SK-N-SH (cell line): ENCODE data around the gene EXOG. TPM values are rescaled to one million over a fixed set of nuclear protein-coding genes. Genes with fewer than 3 reads are reported as not detected.

Experiments
- CTCF ChIA-PET: fragments of 300-600, 350-600 bp; formaldehyde crosslinking; extraction: SDS; loops from one replicate; lab custom pipeline; 2021; lab: Yijun Ruan, JAX
- POLR2A ChIA-PET: fragments of 350-600 bp; sonication (Branson Sonifier 250); formaldehyde crosslinking; extraction: SDS; loops from one replicate; lab custom pipeline; 2020; ENCODE audit warnings: antibody characterized with exemption, inconsistent platforms; lab: Yijun Ruan, JAX
- DNase-seq: peaks from one replicate; pipeline ENCODE4 v3.0.0; 2012
- H2AFZ ChIP-seq: fragments of 200-600 bp; sonication (generic); 2 replicates; pipeline ENCODE4 v1.8.1; 2016; ENCODE audit warnings: antibody characterized with exemption, mild to moderate bottlenecking, low read depth
- H3F3A ChIP-seq: fragments of 200-600 bp; sonication (generic); replicated peaks from 2 replicates; pipeline ENCODE3; 2016; ENCODE audit warnings: antibody characterized with exemption, mild to moderate bottlenecking; ENCODE audit not compliant: insufficient read depth
- H3K27ac ChIP-seq, 2 experiments: fragments of 200-500 bp in 1 of 2; fragments of 200-600 bp in 1 of 2; sonication (Bioruptor generic) in 1 of 2; sonication (generic), shearing (Covaris generic) in 1 of 2; 2 replicates each; pipeline versions ENCODE4 v1.5.1 to v1.6.1; 2014 to 2016; ENCODE audit warnings: low read depth in 2 of 2, inconsistent platforms in 1 of 2, low read length in 1 of 2, mild to moderate bottlenecking in 1 of 2, mixed read lengths in 1 of 2
- H3K27me3 ChIP-seq: fragments of 200-600 bp; sonication (generic), shearing (Covaris generic); 2 replicates; pipeline ENCODE4 v1.6.1; 2016; ENCODE audit warnings: mixed run types; ENCODE audit not compliant: insufficient read depth
- H3K36me3 ChIP-seq, 2 experiments: fragments of 200-500 bp in 1 of 2; fragments of 200-600 bp in 1 of 2; sonication (Bioruptor generic) in 1 of 2; sonication (generic) in 1 of 2; replicated peaks in 1 of 2; 2 replicates each; pipeline versions ENCODE3 to v1.5.1; 2014 to 2016; ENCODE audit warnings: low read length in 1 of 2, mild to moderate bottlenecking in 1 of 2; ENCODE audit not compliant: insufficient read depth in 2 of 2, control insufficient read depth in 1 of 2
- H3K4me1 ChIP-seq, 2 experiments: fragments of 200-500 bp in 1 of 2; fragments of 200-600 bp in 1 of 2; sonication (Bioruptor generic) in 1 of 2; sonication (generic), shearing (Covaris generic) in 1 of 2; 2 replicates each; pipeline versions ENCODE4 v1.5.1 to v1.6.1; 2014 to 2016; ENCODE audit warnings: low read depth in 1 of 2, low read length in 1 of 2, mixed run types in 1 of 2; ENCODE audit not compliant: insufficient read depth in 2 of 2, control insufficient read depth in 1 of 2
- H3K4me2 ChIP-seq: fragments of 200-600 bp; sonication (generic), shearing (Covaris generic); 2 replicates; pipeline ENCODE4 v1.6.1; 2017; ENCODE audit warnings: mixed run types
- H3K4me3 ChIP-seq, 2 experiments: fragments of 200-500 bp in 1 of 2; fragments of 200-600 bp in 1 of 2; sonication (Bioruptor generic) in 1 of 2; sonication (generic), shearing (Covaris generic) in 1 of 2; 2 replicates each; pipeline versions ENCODE4 v1.5.1 to v1.8.1; 2014 to 2016; ENCODE audit warnings: low read depth in 2 of 2, inconsistent platforms in 1 of 2, low read length in 1 of 2, mild to moderate bottlenecking in 1 of 2, mixed read lengths in 1 of 2, moderate library complexity in 1 of 2
- H3K79me2 ChIP-seq: fragments of 200-600 bp; sonication (generic); 2 replicates; pipeline ENCODE4 v1.8.1; 2017; ENCODE audit warnings: mild to moderate bottlenecking; ENCODE audit not compliant: insufficient read depth
- H3K9ac ChIP-seq: fragments of 200-600 bp; sonication (generic); 2 replicates; pipeline ENCODE4 v1.6.1; 2017; ENCODE audit warnings: mixed run types
- H3K9me2 ChIP-seq: fragments of 200-600 bp; sonication (generic); 2 replicates; pipeline ENCODE4 v1.6.1; 2017; ENCODE audit warnings: mixed run types
- H3K9me3 ChIP-seq: fragments of 200-600 bp; sonication (generic); 2 replicates; pipeline ENCODE4 v1.6.1; 2017; ENCODE audit warnings: mixed run types, mild to moderate bottlenecking, moderate library complexity
- H4K20me1 ChIP-seq: fragments of 200-600 bp; sonication (generic); 2 replicates; pipeline ENCODE4 v1.6.1; 2017; ENCODE audit warnings: mild to moderate bottlenecking, mixed run types; ENCODE audit not compliant: insufficient read depth
- CHD2 ChIP-seq: fragments of 150-350 bp; IDR thresholded peaks from 2 replicates; pipeline ENCODE4 v1.6.1; 2018; ENCODE audit warnings: low read length; ENCODE audit not compliant: partially characterized antibody
- CTCF ChIP-seq: fragments of 200-600 bp; sonication (generic); IDR thresholded peaks from 2 replicates; pipeline ENCODE4 v1.6.1; 2017; ENCODE audit warnings: antibody characterized with exemption, mild to moderate bottlenecking, moderate library complexity
- ELF1 ChIP-seq: IDR thresholded peaks from 2 replicates; pipeline ENCODE4 v1.4.0; 2012
- EZH2phosphoT487 ChIP-seq: fragments of 200-600 bp; sonication (generic); IDR thresholded peaks from 2 replicates; pipeline ENCODE4 v1.6.1; 2017; ENCODE audit warnings: low read depth, mixed run types, mild to moderate bottlenecking, antibody characterized with exemption, moderate library complexity, borderline replicate concordance
- FOXJ3 ChIP-seq: sonication (generic); formaldehyde crosslinking; IDR thresholded peaks from 2 replicates; pipeline ENCODE4 v1.5.1; 2020; ENCODE audit warnings: mild to moderate bottlenecking, missing genetic modification reagents
- MAX ChIP-seq: IDR thresholded peaks from 2 replicates; pipeline ENCODE4 v1.4.0; 2012; ENCODE audit warnings: low read depth
- MEF2A ChIP-seq: IDR thresholded peaks from 2 replicates; pipeline ENCODE4 v1.4.0; 2012; ENCODE audit warnings: low read depth, borderline replicate concordance
- MXI1 ChIP-seq: IDR thresholded peaks from 2 replicates; pipeline ENCODE4 v1.6.1; 2012; ENCODE audit warnings: mild to moderate bottlenecking, low read depth, low read length, improper control_type of control experiment
- NFIC ChIP-seq: IDR thresholded peaks from 2 replicates; pipeline ENCODE4 v1.4.0; 2012; ENCODE audit warnings: borderline replicate concordance
- POLR2AphosphoS5 ChIP-seq: IDR thresholded peaks from 2 replicates; pipeline ENCODE4 v1.6.1; 2012; ENCODE audit warnings: low read depth, low read length
- RAD21 ChIP-seq: IDR thresholded peaks from 2 replicates; pipeline ENCODE4 v1.6.1; 2012; ENCODE audit warnings: mild to moderate bottlenecking, low read length
- SMC3 ChIP-seq: IDR thresholded peaks from 2 replicates; pipeline ENCODE4 v1.6.1; 2012; ENCODE audit warnings: low read depth, low read length, improper control_type of control experiment
- TAF1 ChIP-seq: IDR thresholded peaks from 2 replicates; pipeline ENCODE4 v1.6.1; 2012; ENCODE audit warnings: low read depth, mild to moderate bottlenecking, low read length, moderate library complexity, borderline replicate concordance
- TEAD4 ChIP-seq: IDR thresholded peaks from 2 replicates; pipeline ENCODE4 v1.4.0; 2012; ENCODE audit warnings: mild to moderate bottlenecking, borderline replicate concordance; ENCODE audit not compliant: insufficient read depth
- YY1 ChIP-seq: IDR thresholded peaks from 2 replicates; pipeline ENCODE4 v1.4.0; 2012; ENCODE audit warnings: low read depth, mild to moderate bottlenecking
- WGBS: methylation state at CpG from one replicate; pipeline ENCODE4 v1.1.6; 2017; ENCODE audit warnings: low lambda C conversion rate; 5-methylcytosine and 5-hydroxymethylcytosine counted together
- polyA plus RNA-seq, 3 experiments: library from polyadenylated mRNA; depleted of rRNA; stranded (reverse); fragments of >200 nt; gene quantifications; 2 replicates each; pipeline ENCODE4 v1.2.3, GENCODE V29; 2012
- TF ChIP-seq, protein P1 (sequence below): fragments of 150-350 bp; IDR thresholded peaks from 2 replicates; pipeline ENCODE4 v1.6.1; 2017; ENCODE audit warnings: antibody characterized with exemption, low read length, low read depth, borderline replicate concordance

The EXOG gene
- polyA plus RNA-seq, 1 of the 3 experiments (the other 2 are of a cell fraction): 6.2 TPM

- H3K27me3 ChIP-seq: no peaks in the 10 kb centered on the region
- POLR2A ChIA-PET: no interaction called here
- peaks cover 0 to 19% of the 10 kb centered on the region in 2 experiments for H3K36me3 ChIP-seq
- TF ChIP-seq SMC3 (no peak), CTCF (no peak), MAX (no peak), POLR2AphosphoS5 (no peak), RAD21 (no peak), TAF1 (no peak), NFIC (no peak), YY1 (no peak), FOXJ3 (no peak), CHD2 (no peak), TEAD4 (no peak), MEF2A (no peak), MXI1 (no peak), ELF1 (no peak), EZH2phosphoT487 (no peak)
- TF ChIP-seq, protein P1, sequence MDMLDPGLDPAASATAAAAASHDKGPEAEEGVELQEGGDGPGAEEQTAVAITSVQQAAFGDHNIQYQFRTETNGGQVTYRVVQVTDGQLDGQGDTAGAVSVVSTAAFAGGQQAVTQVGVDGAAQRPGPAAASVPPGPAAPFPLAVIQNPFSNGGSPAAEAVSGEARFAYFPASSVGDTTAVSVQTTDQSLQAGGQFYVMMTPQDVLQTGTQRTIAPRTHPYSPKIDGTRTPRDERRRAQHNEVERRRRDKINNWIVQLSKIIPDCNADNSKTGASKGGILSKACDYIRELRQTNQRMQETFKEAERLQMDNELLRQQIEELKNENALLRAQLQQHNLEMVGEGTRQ: no peak
- H3F3A ChIP-seq: no peaks in the 10 kb centered on the region
- no peaks in the 10 kb centered on the region for H3K9me3 ChIP-seq
- no peak for DNase-seq
- 0 out of 2 replicates have a peak, but pooled peaks cover 6% of the 10 kb centered on the region for H4K20me1 ChIP-seq
- 0 out of 2 replicates have a peak, but pooled peaks cover 10% of the 10 kb centered on the region for H3K79me2 ChIP-seq
- 90% methylated on average over 2 of the region's 5 CpGs for WGBS
- H3K4me2 ChIP-seq: no peak overlapping the region
- H2AFZ ChIP-seq: no peak overlapping the region
- peaks cover 0 to 26% of the 10 kb centered on the region in 2 experiments; a peak in 1 of 4 replicates for H3K4me1 ChIP-seq
- H3K4me3 ChIP-seq: no peak overlapping the region
- CTCF ChIA-PET: interaction anchor here (2.1 kb wide), 1 partner anchor 130 kb away, joined by 7 read pairs; the partner anchor contains the start of gene XYLB
- no peak overlapping the region; a peak in 1 of 4 replicates for H3K27ac ChIP-seq
- no peaks in the 10 kb centered on the region for H3K9me2 ChIP-seq
- no peak overlapping the region for H3K9ac ChIP-seq
Observed at GRCh38 chr3:38476157-38476756, 19.9 kb upstream of the EXOG start.
